CD4-positive, alpha-beta T cell treated with Interleukin-2 at 100 ng/mL for 4 hours (primary cell): ENCODE measurements around the gene LNX2.

ENCODE experiments used
- DNase-seq: peaks from one replicate; pipeline ENCODE4 v3.0.0-alpha.2; 2020; ENCODE audit warnings: low spot score

Gene LNX2

GRCh38 chr13:27605610-27606200, 14.6 kb downstream of the LNX2 start:
- DNase-seq, result no peak

- no peak for DNase-seq
Measured at GRCh38 chr13:27605099-27605498, 15.2 kb downstream of the LNX2 start.

DNA sequence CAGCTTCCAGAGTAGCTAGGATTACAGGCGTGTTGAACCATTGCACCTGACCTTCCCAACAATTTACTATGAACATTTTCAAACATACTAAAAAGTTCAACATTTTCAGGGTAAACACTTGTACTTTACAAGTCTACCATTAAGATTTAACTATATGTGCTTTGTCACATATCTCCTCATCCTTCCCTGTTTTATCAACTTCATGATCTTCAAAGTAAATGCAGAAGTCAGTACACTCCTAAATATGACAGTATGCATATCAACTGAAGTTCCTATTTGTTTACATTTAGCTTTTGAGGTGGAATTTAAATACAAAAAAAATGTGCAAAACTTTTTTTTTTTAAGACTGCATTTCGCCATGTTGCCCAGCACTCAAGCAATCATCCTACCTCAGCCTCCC, 18.5 kb downstream of the LNX2 start:
- no peak for DNase-seq

DNA sequence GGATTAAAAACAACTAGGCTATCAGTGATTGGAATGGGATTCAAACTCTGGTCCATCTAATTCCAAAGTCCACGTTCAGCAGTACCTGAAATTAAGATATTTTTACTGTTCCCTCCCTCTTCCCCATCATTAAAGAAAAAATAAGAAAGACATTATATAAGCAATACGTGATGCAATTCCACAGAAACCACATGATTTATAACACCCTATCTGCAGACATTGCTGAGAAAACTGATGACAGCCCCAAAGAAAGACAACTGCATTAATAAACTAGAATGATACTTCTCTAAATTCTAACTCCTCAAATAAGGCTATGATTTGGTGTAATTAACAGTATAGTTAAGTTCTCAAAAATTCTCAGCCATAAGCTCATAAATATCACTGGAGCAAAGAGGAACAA, 19.1 kb downstream of the LNX2 start:
- no peak for DNase-seq

GRCh38 chr13:27600711-27601110, 19.6 kb downstream of the LNX2 start:
- no peak for DNase-seq

GRCh38 chr13:27599845-27600553, 20.3 kb downstream of the LNX2 start:
- no peak for DNase-seq

DNA sequence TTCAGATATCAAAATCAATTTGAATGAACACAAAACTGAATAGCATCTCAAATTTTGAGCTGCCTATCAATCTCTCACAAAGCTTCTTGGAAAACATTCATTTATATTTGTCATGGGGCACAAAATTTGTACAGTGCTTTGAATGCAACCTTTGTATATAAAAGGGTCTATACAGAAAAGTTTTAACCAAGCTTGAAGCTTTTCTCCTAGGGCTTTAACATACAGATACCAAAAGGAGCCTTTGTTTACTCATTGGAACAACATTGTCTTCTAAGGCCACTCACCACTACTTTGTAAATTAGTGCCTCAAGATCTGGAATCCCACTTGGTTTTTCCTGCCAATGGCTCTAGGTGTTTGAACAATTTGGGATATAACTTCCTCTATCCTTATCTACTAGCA, 21.2 kb downstream of the LNX2 start:
- no peak for DNase-seq

DNA sequence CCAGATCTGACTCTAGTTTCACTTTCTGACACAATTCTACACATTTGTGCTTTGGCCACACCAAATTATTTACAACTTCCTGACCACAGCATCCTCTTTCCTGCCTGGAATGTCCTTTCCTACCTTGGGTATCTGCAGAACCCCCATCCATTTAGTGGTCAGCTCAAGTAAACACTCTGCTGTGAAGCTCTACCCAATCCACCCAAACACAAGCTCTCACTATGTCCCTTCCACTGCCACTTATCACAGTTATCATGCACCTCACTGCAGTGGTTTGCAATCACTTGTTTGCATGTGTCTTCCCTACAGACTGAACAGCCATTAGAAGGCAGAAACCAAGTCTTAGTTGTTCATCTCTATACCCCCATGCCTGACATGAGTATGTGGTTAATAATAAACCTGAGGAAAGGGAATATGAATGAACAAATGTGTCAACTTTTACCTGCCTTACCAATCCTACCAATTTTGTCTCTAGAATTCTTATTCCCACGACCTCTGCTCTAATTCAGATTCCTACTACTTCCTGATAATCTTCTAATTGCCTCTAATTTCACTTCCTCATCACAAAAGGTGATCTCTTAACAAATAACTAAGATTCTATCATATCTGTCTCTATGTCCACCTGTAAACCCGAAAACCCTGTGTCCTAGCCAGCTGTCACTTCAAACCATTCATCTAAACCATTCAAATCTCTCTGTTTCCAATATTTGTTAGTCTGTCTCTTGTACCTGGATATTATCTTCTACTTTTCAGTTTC, 25.1 kb downstream of the LNX2 start:
- DNase-seq, result no peak

GRCh38 chr13:27593267-27593666, 27.1 kb downstream of the LNX2 start:
- no peak for DNase-seq

GRCh38 chr13:27592865-27593264, 27.5 kb downstream of the LNX2 start:
- no peak for DNase-seq

- DNase-seq, result no peak
Measured at GRCh38 chr13:27588405-27588804, 31.9 kb downstream of the LNX2 start.

DNA sequence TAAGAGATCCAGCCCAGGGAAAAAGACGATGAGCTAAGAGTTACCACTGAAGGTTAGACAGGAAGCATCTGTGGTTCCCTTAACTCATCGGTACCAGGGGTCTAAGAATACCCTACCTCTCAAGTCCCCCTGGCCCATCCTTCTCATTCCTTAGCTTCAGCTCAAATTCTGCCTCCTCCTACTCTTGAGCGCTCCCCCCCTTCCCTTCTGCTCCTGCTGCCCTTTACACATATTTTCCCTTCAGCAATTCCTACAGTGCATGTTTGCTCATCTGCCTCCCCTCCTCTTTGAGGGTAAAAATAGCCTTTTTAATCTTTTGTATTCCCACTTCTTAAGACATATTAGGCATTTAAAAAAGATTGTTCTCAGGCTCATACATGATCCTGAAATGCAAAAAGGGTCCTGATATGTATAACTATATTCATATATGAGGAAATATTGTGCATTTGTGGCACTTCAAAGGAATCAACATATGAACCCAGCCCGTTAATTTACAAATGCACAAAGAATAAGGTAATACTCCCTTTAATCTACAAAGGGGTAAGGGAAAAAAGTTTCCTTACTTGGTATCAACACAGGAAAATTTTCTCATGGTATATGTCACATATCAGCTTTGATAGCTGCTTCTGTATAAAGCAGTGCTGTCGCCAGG, 33.1 kb downstream of the LNX2 start:
- DNase-seq, result no peak

- no peak for DNase-seq
Measured at GRCh38 chr13:27583645-27584044, 36.7 kb downstream of the LNX2 start.

DNA sequence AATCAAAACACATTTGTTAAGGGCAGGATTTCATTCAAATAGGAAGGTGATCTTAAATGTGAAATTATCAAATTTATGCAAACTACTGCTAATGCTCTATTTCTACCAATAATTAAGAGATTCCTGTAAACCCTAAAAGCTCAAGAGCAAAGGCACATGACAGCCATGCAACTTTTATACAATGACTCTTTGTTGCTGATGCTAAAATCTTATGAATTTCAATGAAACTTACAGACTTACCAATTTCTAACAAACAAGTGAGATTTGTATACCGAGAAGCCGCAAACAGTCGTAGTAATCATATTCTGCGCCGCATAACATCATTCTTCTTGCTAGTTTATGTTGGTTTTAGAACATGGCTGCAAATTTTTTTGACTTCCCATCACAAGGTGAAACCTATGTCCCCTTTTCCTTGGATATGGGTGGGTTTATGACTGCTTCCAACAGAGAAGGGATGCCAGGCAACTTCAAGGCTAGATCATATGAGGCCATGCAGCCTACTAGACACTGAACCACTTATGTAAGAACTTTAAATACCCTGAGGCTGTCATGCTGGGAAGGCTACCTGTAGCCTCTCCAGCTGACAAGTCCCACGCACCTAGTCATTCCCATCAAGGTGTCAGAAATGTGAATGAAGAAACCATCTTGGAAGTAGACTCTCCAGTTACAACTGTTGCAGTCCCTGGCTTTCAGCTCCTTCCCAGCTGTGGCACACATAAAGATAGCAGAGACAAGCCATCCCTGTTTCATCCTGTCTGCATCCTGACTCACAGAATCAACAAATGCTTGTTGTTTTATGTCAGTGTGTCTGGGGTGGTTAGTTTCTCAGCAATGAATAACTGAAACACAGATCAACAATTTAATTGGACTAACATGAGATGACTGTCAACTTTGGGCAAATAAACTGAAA, 42.0 kb downstream of the LNX2 start:
- no peak for DNase-seq

DNA sequence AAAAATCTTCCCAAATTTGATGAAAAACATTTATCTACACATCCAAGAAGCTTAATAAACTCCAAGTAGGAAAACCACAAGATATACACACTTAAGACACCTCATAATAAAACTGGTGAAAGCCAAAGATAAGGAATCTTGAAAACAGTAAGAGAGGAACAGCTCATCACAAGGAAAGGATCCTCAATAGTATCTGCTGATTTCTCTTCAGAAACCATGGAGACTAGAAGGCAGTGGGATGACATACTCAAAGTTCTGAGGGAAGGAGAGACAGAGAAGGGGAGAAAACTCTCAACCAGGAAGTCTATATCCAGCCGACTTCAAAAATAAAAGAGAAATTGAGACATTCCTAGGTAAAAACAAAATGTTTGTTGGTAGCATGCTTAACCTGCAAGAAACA, 45.7 kb downstream of the LNX2 start:
- DNase-seq, result no peak

DNA sequence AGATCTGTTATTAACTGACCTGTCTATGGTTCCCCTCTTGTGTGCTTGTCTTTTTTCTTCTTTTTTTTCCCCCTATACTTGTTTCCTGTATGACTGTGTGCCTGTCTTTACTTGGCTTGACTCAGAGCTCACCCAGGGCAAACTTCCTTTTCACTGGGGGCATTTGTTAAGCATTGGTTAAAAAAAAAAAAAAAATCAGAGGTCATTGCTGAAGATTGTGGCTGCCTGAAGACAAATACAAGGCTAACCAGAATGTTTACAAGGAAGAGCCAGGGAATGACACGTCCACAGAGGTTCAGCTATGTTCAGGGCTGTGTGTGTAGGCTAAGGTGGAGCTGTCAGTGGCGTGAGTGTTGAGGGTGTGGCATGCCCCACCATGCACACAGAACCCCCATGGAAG, 47.1 kb downstream of the LNX2 start:
- DNase-seq, result no peak

GRCh38 chr13:27572234-27572901, 48.0 kb downstream of the LNX2 start:
- DNase-seq, result no peak

DNA sequence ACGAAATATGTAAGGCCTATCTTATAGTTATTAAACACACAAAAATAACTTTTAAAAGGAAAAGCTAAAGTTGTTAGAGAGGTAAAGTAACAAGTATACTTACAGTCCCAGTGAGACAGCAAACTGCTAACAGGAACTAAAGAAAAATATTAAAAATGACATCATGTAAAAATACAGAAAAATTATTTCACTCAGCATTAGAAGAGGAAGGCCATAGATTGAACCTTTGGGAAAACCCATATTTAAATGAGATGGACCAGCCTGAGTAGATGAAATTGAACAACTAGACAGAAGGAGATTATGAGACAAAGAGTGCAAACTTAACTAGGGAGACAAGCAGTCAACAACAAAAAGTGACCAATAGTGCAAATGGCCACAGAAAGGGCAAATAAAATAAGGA, 49.4 kb downstream of the LNX2 start:
- no peak for DNase-seq

DNA sequence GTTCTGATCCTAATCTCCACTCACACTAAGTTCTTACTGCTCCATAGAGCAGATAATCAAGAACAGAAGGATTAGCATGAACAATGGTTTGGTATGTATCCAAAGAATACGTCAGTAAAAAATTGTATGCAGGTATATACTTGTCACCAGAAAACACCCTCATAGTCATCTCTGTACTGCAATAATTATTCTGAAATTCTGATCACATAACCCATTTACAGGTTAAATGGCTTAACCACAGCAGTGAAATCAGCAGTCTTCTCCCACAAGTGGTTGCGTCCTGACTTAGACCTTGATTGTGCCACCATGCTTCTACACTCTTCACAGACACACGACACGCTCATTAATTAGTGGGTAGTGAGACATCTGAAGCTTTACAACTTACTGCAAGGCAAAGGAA, 50.9 kb downstream of the LNX2 start:
- DNase-seq, result no peak

DNA sequence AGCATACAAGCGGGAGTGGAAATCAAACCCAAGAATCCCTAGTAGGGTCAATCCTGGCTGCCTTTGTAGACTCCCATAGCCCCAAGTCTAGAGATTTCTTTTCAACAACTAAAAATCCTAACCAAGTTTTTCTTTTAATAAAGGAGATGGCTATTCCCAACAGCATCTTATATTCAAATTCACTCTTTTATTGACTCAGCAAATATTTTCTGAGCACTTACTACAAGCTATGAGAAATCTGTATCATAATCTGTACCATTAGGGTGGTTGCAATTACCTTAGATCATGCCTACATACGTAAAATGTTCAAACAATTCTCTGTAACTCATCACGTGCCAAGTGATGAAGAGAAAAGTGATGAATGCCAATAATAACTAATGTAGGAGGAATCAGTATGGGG, 54.5 kb downstream of the LNX2 start:
- no peak for DNase-seq

- no peak for DNase-seq
Measured at GRCh38 chr13:27562457-27562856, 57.9 kb downstream of the LNX2 start.
